GM19467 (cell line): ENCODE results near the gene MORN1.

Experiments used
- ATAC-seq: cut with Tn5 transposase; IDR thresholded peaks from one replicate; pipeline ENCODE4 v1.9.1; 2021; ENCODE audit warnings: mild to moderate bottlenecking, moderate library complexity; ENCODE audit not compliant: unreplicated experiment

MORN1 gene

GRCh38 chr1:2405588-2406295 is 14.4 kb upstream of the MORN1 start:
- no peak for ATAC-seq

- no peak for ATAC-seq
These were observed 13.6 kb upstream of the MORN1 start for GRCh38 chr1:2404890-2405511.

- ATAC-seq, result no peak
These were observed 13.0 kb upstream of the MORN1 start for GRCh38 chr1:2404142-2404889.

- ATAC-seq, result no peak
These were observed 11.9 kb upstream of the MORN1 start for GRCh38 chr1:2403273-2403672.

- no peak for ATAC-seq
These were observed 11.1 kb upstream of the MORN1 start for GRCh38 chr1:2402420-2402819.

- ATAC-seq, result no peak
These were observed 9.7 kb upstream of the MORN1 start for GRCh38 chr1:2400950-2401649.

GRCh38 chr1:2400576-2400909 is 9.2 kb upstream of the MORN1 start:
- ATAC-seq, result no peak

GRCh38 chr1:2399890-2400575 is 8.7 kb upstream of the MORN1 start:
- no peak for ATAC-seq

- ATAC-seq, result no peak
These were observed 7.5 kb upstream of the MORN1 start for GRCh38 chr1:2398871-2399270.

GRCh38 chr1:2397007-2397679 is 5.8 kb upstream of the MORN1 start:
- ATAC-seq, result no peak

GRCh38 chr1:2396476-2396875 is 5.1 kb upstream of the MORN1 start:
- no peak for ATAC-seq

- no peak for ATAC-seq
These were observed 4.7 kb upstream of the MORN1 start for GRCh38 chr1:2396059-2396458.

GRCh38 chr1:2395245-2395644 is 3.9 kb upstream of the MORN1 start:
- no peak for ATAC-seq

GRCh38 chr1:2394761-2395160 is 3.4 kb upstream of the MORN1 start:
- no peak for ATAC-seq

- no peak for ATAC-seq
These were observed 2.9 kb upstream of the MORN1 start for GRCh38 chr1:2394220-2394619.

GRCh38 chr1:2393471-2393877 is 2.1 kb upstream of the MORN1 start:
- no peak for ATAC-seq

GRCh38 chr1:2392686-2393085 is 1.3 kb upstream of the MORN1 start:
- no peak for ATAC-seq

- no peak for ATAC-seq
These were observed 666 bp upstream of the MORN1 start for GRCh38 chr1:2391931-2392509.

GRCh38 chr1:2389644-2390043 is 1.7 kb downstream of the MORN1 start:
- ATAC-seq, result no peak
